ENCODE results near the gene AIF1. TPM values are rescaled to one million over a fixed set of nuclear protein-coding genes. Genes with fewer than 3 reads are reported as not detected.

AIF1 gene
- total and polyA plus RNA-seq, 2 experiments from 2014 or later = 13.3 to 33.7 TPM

GRCh38 chr6:31627690-31628287, 12.8 kb downstream of the AIF1 start (continued):
- TF ChIP-seq, protein P1, sequence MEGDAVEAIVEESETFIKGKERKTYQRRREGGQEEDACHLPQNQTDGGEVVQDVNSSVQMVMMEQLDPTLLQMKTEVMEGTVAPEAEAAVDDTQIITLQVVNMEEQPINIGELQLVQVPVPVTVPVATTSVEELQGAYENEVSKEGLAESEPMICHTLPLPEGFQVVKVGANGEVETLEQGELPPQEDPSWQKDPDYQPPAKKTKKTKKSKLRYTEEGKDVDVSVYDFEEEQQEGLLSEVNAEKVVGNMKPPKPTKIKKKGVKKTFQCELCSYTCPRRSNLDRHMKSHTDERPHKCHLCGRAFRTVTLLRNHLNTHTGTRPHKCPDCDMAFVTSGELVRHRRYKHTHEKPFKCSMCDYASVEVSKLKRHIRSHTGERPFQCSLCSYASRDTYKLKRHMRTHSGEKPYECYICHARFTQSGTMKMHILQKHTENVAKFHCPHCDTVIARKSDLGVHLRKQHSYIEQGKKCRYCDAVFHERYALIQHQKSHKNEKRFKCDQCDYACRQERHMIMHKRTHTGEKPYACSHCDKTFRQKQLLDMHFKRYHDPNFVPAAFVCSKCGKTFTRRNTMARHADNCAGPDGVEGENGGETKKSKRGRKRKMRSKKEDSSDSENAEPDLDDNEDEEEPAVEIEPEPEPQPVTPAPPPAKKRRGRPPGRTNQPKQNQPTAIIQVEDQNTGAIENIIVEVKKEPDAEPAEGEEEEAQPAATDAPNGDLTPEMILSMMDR (conservative IDR thresholded peaks at IDR 0.05; ENCODE audit: low read depth in 2 of 2) = no peak
- TF ChIP-seq NANOG (IDR thresholded peaks at IDR 0.05; ENCODE audit: borderline replicate concordance) = no peak

- H3K79me2 ChIP-seq (replicated peaks; ENCODE audit: insufficient read depth) = peaks cover 49% of the 10 kb centered on the region
- H3K4me1 ChIP-seq (ENCODE audit: insufficient read depth) = no peaks in the 10 kb centered on the region
- Mint-ChIP-seq H3K9me3 (no peaks in the 10 kb centered on the region; the same call in 2 of the 3 replicates), H3K27ac (no peak overlapping the region), H3K36me3 (ENCODE audit: low read depth) (peaks cover 99% of the 10 kb centered on the region), H3K4me1 (no peaks in the 10 kb centered on the region), H3K4me3 (no peak overlapping the region), H3K27me3 (ENCODE audit: insufficient read depth, low read depth, poor library complexity) (peaks cover 13% of the 10 kb centered on the region)
- no peaks in the 10 kb centered on the region for H3K27me3 ChIP-seq (ENCODE audit: insufficient read depth)
- DNase-seq (ENCODE audit: low spot score) = no peak
- no peak overlapping the region for H2AFZ ChIP-seq
- no peaks in the 10 kb centered on the region for H3K9me2 ChIP-seq (ENCODE audit: insufficient read depth)
- ATAC-seq = no peak
- no peak overlapping the region for H3K27ac ChIP-seq (ENCODE audit: low read depth)
- no peak for TF ChIP-seq ZNF114 (CRISPR knock-in tag; IDR thresholded peaks at IDR 0.05)
- TF ChIP-seq REST (IDR thresholded peaks at IDR 0.05; ENCODE audit: unreplicated experiment) = no peak
- TF ChIP-seq POLR2AphosphoS5 (IDR thresholded peaks at IDR 0.05; ENCODE audit: low read depth) = no peak
- TF ChIP-seq EZH2phosphoT487 (IDR thresholded peaks at IDR 0.05; ENCODE audit: unreplicated experiment) = no peak
- TF ChIP-seq NANOG (IDR thresholded peaks at IDR 0.05; ENCODE audit: borderline replicate concordance) = no peak
- TF ChIP-seq JUNB (IDR thresholded peaks at IDR 0.05; ENCODE audit: unreplicated experiment) = no peak
- TF ChIP-seq STAT1 (IDR thresholded peaks at IDR 0.05; ENCODE audit: unreplicated experiment) = no peak
- TF ChIP-seq, protein P2, sequence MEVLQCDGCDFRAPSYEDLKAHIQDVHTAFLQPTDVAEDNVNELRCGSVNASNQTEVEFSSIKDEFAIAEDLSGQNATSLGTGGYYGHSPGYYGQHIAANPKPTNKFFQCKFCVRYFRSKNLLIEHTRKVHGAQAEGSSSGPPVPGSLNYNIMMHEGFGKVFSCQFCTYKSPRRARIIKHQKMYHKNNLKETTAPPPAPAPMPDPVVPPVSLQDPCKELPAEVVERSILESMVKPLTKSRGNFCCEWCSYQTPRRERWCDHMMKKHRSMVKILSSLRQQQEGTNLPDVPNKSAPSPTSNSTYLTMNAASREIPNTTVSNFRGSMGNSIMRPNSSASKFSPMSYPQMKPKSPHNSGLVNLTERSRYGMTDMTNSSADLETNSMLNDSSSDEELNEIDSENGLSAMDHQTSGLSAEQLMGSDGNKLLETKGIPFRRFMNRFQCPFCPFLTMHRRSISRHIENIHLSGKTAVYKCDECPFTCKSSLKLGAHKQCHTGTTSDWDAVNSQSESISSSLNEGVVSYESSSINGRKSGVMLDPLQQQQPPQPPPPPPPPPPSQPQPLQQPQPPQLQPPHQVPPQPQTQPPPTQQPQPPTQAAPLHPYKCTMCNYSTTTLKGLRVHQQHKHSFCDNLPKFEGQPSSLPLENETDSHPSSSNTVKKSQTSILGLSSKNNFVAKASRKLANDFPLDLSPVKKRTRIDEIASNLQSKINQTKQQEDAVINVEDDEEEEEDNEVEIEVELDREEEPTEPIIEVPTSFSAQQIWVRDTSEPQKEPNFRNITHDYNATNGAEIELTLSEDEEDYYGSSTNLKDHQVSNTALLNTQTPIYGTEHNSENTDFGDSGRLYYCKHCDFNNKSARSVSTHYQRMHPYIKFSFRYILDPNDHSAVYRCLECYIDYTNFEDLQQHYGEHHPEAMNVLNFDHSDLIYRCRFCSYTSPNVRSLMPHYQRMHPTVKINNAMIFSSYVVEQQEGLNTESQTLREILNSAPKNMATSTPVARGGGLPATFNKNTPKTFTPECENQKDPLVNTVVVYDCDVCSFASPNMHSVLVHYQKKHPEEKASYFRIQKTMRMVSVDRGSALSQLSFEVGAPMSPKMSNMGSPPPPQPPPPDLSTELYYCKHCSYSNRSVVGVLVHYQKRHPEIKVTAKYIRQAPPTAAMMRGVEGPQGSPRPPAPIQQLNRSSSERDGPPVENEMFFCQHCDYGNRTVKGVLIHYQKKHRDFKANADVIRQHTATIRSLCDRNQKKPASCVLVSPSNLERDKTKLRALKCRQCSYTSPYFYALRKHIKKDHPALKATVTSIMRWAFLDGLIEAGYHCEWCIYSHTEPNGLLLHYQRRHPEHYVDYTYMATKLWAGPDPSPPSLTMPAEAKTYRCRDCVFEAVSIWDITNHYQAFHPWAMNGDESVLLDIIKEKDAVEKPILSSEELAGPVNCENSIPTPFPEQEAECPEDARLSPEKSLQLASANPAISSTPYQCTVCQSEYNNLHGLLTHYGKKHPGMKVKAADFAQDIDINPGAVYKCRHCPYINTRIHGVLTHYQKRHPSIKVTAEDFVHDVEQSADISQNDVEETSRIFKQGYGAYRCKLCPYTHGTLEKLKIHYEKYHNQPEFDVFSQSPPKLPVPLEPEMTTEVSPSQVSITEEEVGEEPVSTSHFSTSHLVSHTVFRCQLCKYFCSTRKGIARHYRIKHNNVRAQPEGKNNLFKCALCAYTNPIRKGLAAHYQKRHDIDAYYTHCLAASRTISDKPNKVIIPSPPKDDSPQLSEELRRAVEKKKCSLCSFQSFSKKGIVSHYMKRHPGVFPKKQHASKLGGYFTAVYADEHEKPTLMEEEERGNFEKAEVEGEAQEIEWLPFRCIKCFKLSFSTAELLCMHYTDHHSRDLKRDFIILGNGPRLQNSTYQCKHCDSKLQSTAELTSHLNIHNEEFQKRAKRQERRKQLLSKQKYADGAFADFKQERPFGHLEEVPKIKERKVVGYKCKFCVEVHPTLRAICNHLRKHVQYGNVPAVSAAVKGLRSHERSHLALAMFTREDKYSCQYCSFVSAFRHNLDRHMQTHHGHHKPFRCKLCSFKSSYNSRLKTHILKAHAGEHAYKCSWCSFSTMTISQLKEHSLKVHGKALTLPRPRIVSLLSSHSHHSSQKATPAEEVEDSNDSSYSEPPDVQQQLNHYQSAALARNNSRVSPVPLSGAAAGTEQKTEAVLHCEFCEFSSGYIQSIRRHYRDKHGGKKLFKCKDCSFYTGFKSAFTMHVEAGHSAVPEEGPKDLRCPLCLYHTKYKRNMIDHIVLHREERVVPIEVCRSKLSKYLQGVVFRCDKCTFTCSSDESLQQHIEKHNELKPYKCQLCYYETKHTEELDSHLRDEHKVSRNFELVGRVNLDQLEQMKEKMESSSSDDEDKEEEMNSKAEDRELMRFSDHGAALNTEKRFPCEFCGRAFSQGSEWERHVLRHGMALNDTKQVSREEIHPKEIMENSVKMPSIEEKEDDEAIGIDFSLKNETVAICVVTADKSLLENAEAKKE (CRISPR knock-in tag; IDR thresholded peaks at IDR 0.05) = no peak
- no peak for TF ChIP-seq EZH2 (IDR thresholded peaks at IDR 0.05; ENCODE audit: low read depth, unreplicated experiment)
- TF ChIP-seq, protein P1 (conservative IDR thresholded peaks at IDR 0.05; ENCODE audit: low read depth in 2 of 2) = no peak
- TF ChIP-seq ZNF331 (CRISPR knock-in tag; IDR thresholded peaks at IDR 0.05; ENCODE audit: low read depth) = no peak
- peaks cover 50% of the 10 kb centered on the region for H4K20me1 ChIP-seq (replicated peaks; ENCODE audit: insufficient read depth)
- peaks cover 80% of the 10 kb centered on the region for H3K36me3 ChIP-seq (ENCODE audit: insufficient read depth)
- H3F3A ChIP-seq (replicated peaks; ENCODE audit: low read depth) = peaks cover 58% of the 10 kb centered on the region
- H3K4me2 ChIP-seq = no peak overlapping the region
- H3K4me3 ChIP-seq = no peak overlapping the region
Measured at GRCh38 chr6:31629014-31629413, 14.0 kb downstream of the AIF1 start.
